C4-2B (cell line): ENCODE results near the gene BTAF1.

Experiments
- CTCF ChIP-seq: fragments of 450-650 bp; conservative IDR thresholded peaks from 2 replicates; pipeline ENCODE4 v1.5.1; 2017; ENCODE audit warnings: mild to moderate bottlenecking
- ZFX ChIP-seq: fragments of 450-650 bp; IDR thresholded peaks from 2 replicates; pipeline ENCODE4 v1.6.1; 2017

GRCh38 chr10:91975438-91975837 is 51.9 kb downstream of the BTAF1 start:
- TF ChIP-seq CTCF (no peak), ZFX (no peak)
